ENCODE data around the gene PRSS33.

PRSS33 gene

DNA sequence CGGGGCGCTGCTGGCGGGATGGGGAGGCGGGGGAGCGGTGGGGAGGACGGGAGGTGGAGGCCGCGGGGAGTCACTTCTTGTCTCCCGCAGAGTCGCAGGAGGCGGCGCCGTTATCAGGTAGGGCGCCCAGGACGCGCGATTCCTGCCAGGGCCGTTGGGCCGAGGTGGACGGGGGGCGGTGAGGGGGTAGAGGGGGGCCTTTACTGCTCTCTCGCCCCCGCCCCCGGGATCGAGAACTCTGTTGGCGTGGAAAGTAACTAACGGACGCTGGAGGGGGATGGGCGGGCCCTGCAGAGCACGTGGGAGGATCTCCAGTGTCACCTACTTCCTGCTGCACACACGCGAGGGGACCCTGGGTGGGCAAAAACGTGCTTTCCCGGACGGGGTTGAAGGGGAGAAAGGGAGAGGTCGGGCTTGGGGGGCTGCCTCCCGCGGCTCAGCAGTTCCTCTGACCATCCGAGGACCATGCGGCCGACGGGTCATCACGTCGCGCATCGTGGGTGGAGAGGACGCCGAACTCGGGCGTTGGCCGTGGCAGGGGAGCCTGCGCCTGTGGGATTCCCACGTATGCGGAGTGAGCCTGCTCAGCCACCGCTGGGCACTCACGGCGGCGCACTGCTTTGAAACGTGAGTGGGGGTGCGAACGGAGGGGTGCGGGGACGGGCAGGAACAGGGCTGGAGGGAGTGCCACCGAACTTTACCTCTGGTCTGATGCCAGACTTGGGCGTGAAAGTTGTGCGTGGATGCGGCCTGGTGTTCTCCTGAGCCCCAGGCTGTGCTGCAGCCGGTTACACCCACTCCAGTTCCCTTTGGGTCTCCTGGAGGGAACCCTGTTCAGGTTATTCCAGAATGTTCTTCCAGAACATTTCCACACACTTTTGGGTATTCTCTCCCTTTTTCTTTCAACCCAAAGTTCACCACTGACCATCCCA, 30.2 kb upstream of the PRSS33 start:
- DNase-seq (ENCODE audit: low read depth), result no peak
- H3K4me3 ChIP-seq (ENCODE audit: control insufficient read depth, low read depth, low read length), result no peak overlapping the region
- TF ChIP-seq CTCF (IDR thresholded peaks at IDR 0.05; ENCODE audit: control insufficient read depth, insufficient read depth, low read depth, low read length, missing control alignments), result no peak

GRCh38 chr16:2816751-2817339, 29.5 kb upstream of the PRSS33 start, which contains the start of gene PRSS21:
PRSS21 (plus strand) TSS chr16:2817237; CDS start chr16:2817269, 32 bp downstream.
- no peak within 1 kb of the TSS for H3K4me3 ChIP-seq (ENCODE audit: control insufficient read depth, low read depth, low read length)
- no peak for TF ChIP-seq CTCF (IDR thresholded peaks at IDR 0.05; ENCODE audit: control insufficient read depth, insufficient read depth, low read depth, low read length, missing control alignments)
- DNase-seq (ENCODE audit: low read depth), result no peak

- no peak for TF ChIP-seq CTCF (IDR thresholded peaks at IDR 0.05; ENCODE audit: control insufficient read depth, insufficient read depth, low read depth, low read length, missing control alignments)
- H3K4me3 ChIP-seq (ENCODE audit: control insufficient read depth, low read depth, low read length), result no peak overlapping the region
- no peak for DNase-seq (ENCODE audit: low read depth)
Measured at GRCh38 chr16:2815299-2815771, 28.0 kb upstream of the PRSS33 start.

DNA sequence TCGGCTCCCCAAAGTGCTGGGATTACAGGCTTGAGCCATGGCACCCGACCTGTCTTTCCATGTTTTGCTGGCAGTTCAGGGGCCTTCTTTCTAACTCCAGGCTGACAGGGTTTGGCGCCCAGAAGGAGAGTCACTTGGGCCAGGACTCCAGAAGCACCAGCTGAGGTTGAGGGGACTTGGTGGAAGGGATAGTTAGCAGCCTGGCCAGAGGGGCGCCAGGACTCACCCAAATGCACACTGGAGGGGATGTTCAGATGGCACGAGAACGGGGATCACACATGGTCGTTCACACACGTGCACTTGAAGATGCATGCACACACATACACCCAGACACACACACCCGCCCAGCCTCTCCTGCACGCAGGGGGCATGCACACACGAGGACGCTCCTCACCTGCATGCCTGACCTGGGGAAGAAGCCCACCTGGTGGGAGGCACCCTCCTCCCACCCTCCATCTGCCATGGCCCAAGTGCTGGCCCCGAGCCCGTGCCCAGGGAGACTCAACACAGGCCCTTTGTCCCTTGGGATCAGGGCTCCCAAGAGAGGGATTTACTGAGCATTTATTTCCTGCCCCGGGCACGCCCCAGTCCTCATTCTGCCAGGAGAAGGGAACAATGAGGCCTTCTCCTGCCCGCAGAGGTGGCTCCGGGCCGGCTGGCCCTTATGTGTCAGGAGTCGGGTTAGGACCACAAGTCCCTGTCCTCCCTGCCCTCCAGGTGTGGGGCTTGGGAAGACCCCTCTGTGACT, 27.4 kb upstream of the PRSS33 start:
- no peak for DNase-seq (ENCODE audit: low read depth)
- no peak overlapping the region for H3K4me3 ChIP-seq (ENCODE audit: control insufficient read depth, low read depth, low read length)
- TF ChIP-seq CTCF (IDR thresholded peaks at IDR 0.05; ENCODE audit: control insufficient read depth, insufficient read depth, low read depth, low read length, missing control alignments), result no peak

- no peak for DNase-seq (ENCODE audit: low read depth)
- H3K4me3 ChIP-seq (ENCODE audit: control insufficient read depth, low read depth, low read length), result no peak overlapping the region
- TF ChIP-seq CTCF (IDR thresholded peaks at IDR 0.05; ENCODE audit: control insufficient read depth, insufficient read depth, low read depth, low read length, missing control alignments), result no peak
Measured at GRCh38 chr16:2813771-2814221, 26.4 kb upstream of the PRSS33 start.

All from AG09309 (cell line).